ENCODE data around the gene EGR1. TPM values are rescaled to one million over a fixed set of nuclear protein-coding genes. Genes with fewer than 3 reads are reported as not detected.

The EGR1 gene
- total RNA-seq, 1 donor from 2014 or later, result 21.4 TPM

DNA sequence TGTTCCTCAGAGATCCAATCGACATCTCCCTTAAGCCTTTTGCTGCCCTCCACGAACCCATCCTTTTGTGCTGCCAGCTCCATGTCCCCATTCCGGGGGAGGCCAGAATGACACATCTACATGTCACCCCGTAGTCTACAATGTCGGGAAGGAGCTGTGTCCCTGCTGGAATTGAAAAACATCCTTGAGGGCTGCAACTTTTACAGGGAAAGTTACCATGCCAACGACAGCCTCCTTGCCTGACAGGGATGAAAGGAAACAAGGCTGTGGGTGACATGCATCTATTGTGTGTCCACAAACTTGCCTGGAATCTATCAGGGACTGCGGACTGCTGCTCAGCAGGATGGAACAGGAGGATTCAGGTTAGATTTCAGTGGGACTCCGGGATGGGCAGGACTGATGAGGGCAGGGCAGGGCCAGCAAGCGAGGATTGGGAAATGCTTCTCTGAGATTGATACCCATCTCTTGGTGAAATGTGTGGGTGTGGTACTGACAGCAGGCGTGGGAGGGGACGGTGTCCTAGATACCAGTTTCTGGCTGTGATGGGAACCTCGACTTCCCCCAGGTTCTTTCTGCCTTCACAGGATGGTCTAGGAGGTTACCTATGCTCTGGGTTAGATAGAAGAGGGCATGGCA is 25.5 kb downstream of the EGR1 start:
- no peak overlapping the region for H3K27ac ChIP-seq (ENCODE audit: low read depth, low read length)
- H3K9me3 ChIP-seq (ENCODE audit: control insufficient read depth in 3 of 3, low read length in 3 of 3), result no peaks in the 10 kb centered on the region
- H3K4me3 ChIP-seq (ENCODE audit: low read length in 3 of 3), result peak overlapping the region in 1 of 3 donors; percentile 71
- H3K9ac ChIP-seq (ENCODE audit: low read depth in 1 of 3, low read length in 3 of 3), result peak overlapping the region in 1 of 3 donors; percentile 70
- H3K4me1 ChIP-seq (ENCODE audit: control insufficient read depth in 3 of 3, insufficient read depth in 3 of 3, low read length in 3 of 3), result peaks cover 20 to 33% (median 27%) of the 10 kb centered on the region in 3 donors
- no peaks in the 10 kb centered on the region for H3K36me3 ChIP-seq (ENCODE audit: control insufficient read depth in 3 of 3, insufficient read depth in 3 of 3, low read length in 3 of 3)
- peaks cover 8 to 40% (median 34%) of the 10 kb centered on the region in 3 donors for H3K27me3 ChIP-seq (ENCODE audit: control insufficient read depth in 3 of 3, insufficient read depth in 3 of 3, low read length in 3 of 3)

DNA sequence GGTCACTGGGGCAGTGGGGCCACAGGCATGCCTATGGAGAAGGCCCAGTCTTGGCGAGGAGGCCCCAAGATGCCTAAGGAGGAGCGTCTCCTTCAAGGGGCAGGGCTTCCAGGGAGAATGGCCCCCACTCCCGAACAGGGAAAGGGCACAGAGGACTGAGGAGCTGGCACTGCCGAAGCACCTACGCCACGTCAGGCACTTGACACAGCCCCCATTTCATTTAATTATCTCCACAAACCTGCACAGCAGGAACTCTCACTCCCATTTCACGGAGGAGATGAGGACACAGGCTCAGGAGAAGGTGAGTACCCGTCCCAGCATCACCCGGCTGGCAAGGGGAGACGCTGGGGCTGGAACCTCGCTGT is 26.0 kb downstream of the EGR1 start:
- no peak overlapping the region for H3K27ac ChIP-seq (ENCODE audit: low read depth, low read length)

DNA sequence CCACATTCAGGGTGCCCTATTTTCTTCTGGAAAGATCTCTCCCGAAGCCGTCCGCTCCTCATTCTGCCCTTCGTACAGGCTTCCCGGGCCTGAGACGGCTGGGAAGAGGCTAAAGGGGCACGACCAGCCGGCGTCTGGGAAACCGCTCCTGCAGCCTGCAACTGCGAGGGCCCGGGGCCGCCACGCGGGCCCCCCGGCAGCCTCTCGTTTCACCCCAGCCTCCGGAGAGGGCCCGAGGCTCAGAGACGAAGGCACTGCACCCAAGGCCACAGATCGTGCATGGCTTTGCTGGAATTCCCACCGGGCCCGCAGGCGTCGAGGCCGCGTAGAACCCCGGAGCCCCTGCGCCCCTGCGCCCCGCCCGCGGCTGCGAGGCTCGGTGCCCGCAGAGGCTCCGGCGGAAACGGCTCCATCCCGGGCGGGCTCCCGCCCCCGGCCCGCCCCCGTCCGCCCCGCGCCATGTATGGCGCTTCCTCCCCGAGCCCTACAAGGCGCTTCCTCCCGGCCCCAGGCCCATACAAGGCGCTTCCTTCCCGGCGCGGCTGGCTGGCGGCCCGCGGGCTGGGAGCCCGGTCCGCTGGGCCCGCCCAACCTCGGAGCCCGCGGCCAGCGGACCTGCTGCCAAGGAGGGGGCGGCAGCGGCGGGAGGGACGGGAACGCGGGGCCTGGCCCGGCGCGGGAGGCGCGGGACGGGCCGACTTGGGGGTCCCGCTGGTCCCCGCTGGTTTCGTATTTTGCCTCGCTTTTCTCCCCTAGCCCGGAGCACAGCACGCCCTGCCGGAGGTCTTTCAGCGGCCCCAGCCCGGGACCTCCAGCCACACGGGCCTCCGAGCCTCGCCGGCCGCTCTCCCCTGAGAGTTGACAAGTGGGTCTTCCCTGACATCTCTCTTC is 26.6 kb downstream of the EGR1 start:
- Histone ChIP-seq H3K9ac (ENCODE audit: low read depth in 1 of 3, low read length in 3 of 3) (peak overlapping the region; percentile 59 to 81 (median 78)), H3K4me1 (ENCODE audit: control insufficient read depth in 3 of 3, insufficient read depth in 3 of 3, low read length in 3 of 3) (peaks cover 20 to 33% (median 27%) of the 10 kb centered on the region in 3 donors), H3K27me3 (ENCODE audit: control insufficient read depth in 3 of 3, insufficient read depth in 3 of 3, low read length in 3 of 3) (peaks cover 8 to 40% (median 34%) of the 10 kb centered on the region in 3 donors), H3K36me3 (ENCODE audit: control insufficient read depth in 3 of 3, insufficient read depth in 3 of 3, low read length in 3 of 3) (no peaks in the 10 kb centered on the region), H3K9me3 (ENCODE audit: control insufficient read depth in 3 of 3, low read length in 3 of 3) (no peaks in the 10 kb centered on the region), H3K4me3 (ENCODE audit: low read length in 3 of 3) (peak overlapping the region; percentile 71 to 76 (median 72)), H3K27ac (ENCODE audit: low read depth, low read length) (peak overlapping the region; percentile 64)

More for the DNA sequence above, 26.0 kb downstream of the EGR1 start:
- Histone ChIP-seq H3K4me3 (ENCODE audit: low read length in 3 of 3) (peak overlapping the region; percentile 52 to 72 (median 71)), H3K9me3 (ENCODE audit: control insufficient read depth in 3 of 3, low read length in 3 of 3) (no peaks in the 10 kb centered on the region), H3K36me3 (ENCODE audit: control insufficient read depth in 3 of 3, insufficient read depth in 3 of 3, low read length in 3 of 3) (no peaks in the 10 kb centered on the region), H3K27me3 (ENCODE audit: control insufficient read depth in 3 of 3, insufficient read depth in 3 of 3, low read length in 3 of 3) (peaks cover 8 to 40% (median 34%) of the 10 kb centered on the region in 3 donors), H3K9ac (ENCODE audit: low read depth in 1 of 3, low read length in 3 of 3) (peak overlapping the region in 2 of 3 donors; percentile 53 to 70), H3K4me1 (ENCODE audit: control insufficient read depth in 3 of 3, insufficient read depth in 3 of 3, low read length in 3 of 3) (peaks cover 20 to 33% (median 27%) of the 10 kb centered on the region in 3 donors)

DNA sequence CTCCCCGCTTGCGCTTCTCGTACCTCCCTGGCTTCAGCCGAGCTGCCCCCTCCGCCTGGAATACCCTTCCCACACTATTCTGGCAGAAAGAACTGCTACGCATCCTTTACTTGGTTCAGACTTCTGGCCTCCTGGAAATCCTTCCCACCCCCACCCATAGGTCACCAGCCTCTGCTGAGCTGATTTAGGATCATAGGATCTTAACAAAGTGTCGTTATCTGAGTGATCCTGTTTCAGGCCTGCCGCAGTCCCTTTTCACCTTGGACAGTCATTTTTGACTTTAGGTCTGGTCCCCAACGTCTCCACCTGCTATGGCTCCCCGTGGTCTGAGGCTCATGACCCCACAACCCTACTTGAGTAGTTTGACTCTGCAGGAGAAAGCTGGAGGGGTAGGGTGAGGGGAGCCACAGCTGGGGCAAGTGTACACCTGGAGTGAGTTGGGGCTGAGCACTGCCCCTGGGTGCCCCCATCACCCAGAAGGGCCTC is 27.3 kb downstream of the EGR1 start:
- H3K4me1 ChIP-seq (ENCODE audit: control insufficient read depth in 3 of 3, insufficient read depth in 3 of 3, low read length in 3 of 3), result peaks cover 20 to 33% (median 27%) of the 10 kb centered on the region in 3 donors
- peak overlapping the region; percentile 64 for H3K27ac ChIP-seq (ENCODE audit: low read depth, low read length)
- peak overlapping the region; percentile 59 to 81 (median 78) for H3K9ac ChIP-seq (ENCODE audit: low read depth in 1 of 3, low read length in 3 of 3)
- H3K27me3 ChIP-seq (ENCODE audit: control insufficient read depth in 3 of 3, insufficient read depth in 3 of 3, low read length in 3 of 3), result peaks cover 8 to 40% (median 34%) of the 10 kb centered on the region in 3 donors
- no peaks in the 10 kb centered on the region for H3K36me3 ChIP-seq (ENCODE audit: control insufficient read depth in 3 of 3, insufficient read depth in 3 of 3, low read length in 3 of 3)
- H3K9me3 ChIP-seq (ENCODE audit: control insufficient read depth in 3 of 3, low read length in 3 of 3), result no peaks in the 10 kb centered on the region
- peak overlapping the region; percentile 60 to 76 (median 72) for H3K4me3 ChIP-seq (ENCODE audit: low read length in 3 of 3)

DNA sequence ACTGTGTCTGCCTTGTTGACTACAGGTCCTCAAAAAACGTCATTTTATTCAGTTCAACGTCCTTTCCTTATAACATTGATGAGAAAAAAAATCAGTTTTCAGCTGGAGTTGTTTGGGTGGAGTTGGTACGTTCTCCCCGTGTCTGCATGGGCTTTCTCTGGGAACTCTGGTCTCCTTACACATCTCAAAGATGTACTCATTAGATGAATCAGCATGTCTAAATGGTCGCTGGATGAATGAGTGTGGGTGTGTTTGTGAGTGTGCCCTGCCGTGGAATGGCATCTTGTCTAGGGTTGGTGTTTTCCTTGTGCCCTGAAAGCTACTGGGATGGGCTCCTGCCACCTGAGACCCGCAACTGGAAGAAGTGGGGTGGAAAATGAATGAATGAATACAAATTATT is 30.1 kb downstream of the EGR1 start:
- H3K4me3 ChIP-seq (ENCODE audit: low read length in 3 of 3), result no peak overlapping the region
- peaks cover 8 to 13% (median 11%) of the 10 kb centered on the region in 3 donors for H3K27me3 ChIP-seq (ENCODE audit: control insufficient read depth in 3 of 3, insufficient read depth in 3 of 3, low read length in 3 of 3)
- no peak overlapping the region for H3K9ac ChIP-seq (ENCODE audit: low read depth in 1 of 3, low read length in 3 of 3)
- H3K4me1 ChIP-seq (ENCODE audit: control insufficient read depth in 3 of 3, insufficient read depth in 3 of 3, low read length in 3 of 3), result peaks cover 18 to 26% (median 22%) of the 10 kb centered on the region in 3 donors
- no peak overlapping the region for H3K27ac ChIP-seq (ENCODE audit: low read depth, low read length)
- no peaks in the 10 kb centered on the region for H3K9me3 ChIP-seq (ENCODE audit: control insufficient read depth in 3 of 3, low read length in 3 of 3)
- no peaks in the 10 kb centered on the region for H3K36me3 ChIP-seq (ENCODE audit: control insufficient read depth in 3 of 3, insufficient read depth in 3 of 3, low read length in 3 of 3)

DNA sequence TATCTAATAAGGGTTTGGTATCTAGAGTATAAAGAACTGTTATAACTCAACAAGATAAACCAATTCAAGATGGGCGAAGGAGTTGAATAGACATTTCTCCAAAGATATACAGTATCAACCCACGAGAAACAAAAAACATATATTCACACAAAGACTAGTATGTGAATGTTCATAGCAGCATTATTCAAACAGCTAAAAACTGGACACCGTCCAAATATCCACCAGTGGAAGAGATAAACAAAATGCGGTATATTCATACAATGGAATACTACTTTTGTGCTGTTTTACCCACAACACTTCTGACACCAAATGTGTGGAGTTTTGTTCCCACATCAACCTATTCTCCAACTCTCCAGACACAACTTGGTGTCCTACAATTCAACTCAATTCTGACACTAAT is 33.1 kb downstream of the EGR1 start:
- no peaks in the 10 kb centered on the region for H3K9me3 ChIP-seq (ENCODE audit: control insufficient read depth in 3 of 3, low read length in 3 of 3)
- H3K27me3 ChIP-seq (ENCODE audit: control insufficient read depth in 3 of 3, insufficient read depth in 3 of 3, low read length in 3 of 3), result no peaks in the 10 kb centered on the region
- H3K9ac ChIP-seq (ENCODE audit: low read depth in 1 of 3, low read length in 3 of 3), result no peak overlapping the region
- no peak overlapping the region for H3K27ac ChIP-seq (ENCODE audit: low read depth, low read length)
- peaks cover 0 to 10% (median 10%) of the 10 kb centered on the region in 3 donors for H3K4me1 ChIP-seq (ENCODE audit: control insufficient read depth in 3 of 3, insufficient read depth in 3 of 3, low read length in 3 of 3)
- H3K36me3 ChIP-seq (ENCODE audit: control insufficient read depth in 3 of 3, insufficient read depth in 3 of 3, low read length in 3 of 3), result no peaks in the 10 kb centered on the region
- H3K4me3 ChIP-seq (ENCODE audit: low read length in 3 of 3), result no peak overlapping the region

DNA sequence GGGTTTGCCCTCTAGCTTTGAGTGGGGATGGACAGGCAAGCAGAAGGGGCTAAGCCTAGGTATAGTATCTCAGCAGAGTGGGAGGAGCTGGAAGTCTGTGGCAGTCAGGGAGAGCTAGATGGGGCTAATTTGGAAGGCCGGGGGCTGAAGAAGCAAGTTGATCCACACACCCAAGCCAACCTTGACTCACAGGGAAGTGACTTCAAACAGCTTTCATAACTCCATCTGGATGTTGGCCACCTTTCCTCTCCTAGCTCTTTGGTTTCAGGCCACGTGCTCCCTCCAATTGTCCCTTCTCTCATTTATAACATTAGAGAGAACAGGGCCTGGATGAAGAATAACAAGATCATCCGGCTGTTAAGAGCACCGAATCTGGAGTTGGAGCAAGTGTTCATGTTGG is 36.8 kb downstream of the EGR1 start:
- Histone ChIP-seq H3K36me3 (ENCODE audit: control insufficient read depth in 3 of 3, insufficient read depth in 3 of 3, low read length in 3 of 3) (no peaks in the 10 kb centered on the region), H3K27me3 (ENCODE audit: control insufficient read depth in 3 of 3, insufficient read depth in 3 of 3, low read length in 3 of 3) (no peaks in the 10 kb centered on the region), H3K27ac (ENCODE audit: low read depth, low read length) (no peak overlapping the region), H3K4me3 (ENCODE audit: low read length in 3 of 3) (no peak overlapping the region), H3K9ac (ENCODE audit: low read depth in 1 of 3, low read length in 3 of 3) (no peak overlapping the region), H3K9me3 (ENCODE audit: control insufficient read depth in 3 of 3, low read length in 3 of 3) (no peaks in the 10 kb centered on the region), H3K4me1 (ENCODE audit: control insufficient read depth in 3 of 3, insufficient read depth in 3 of 3, low read length in 3 of 3) (peaks cover 9 to 27% (median 18%) of the 10 kb centered on the region in 3 donors)

DNA sequence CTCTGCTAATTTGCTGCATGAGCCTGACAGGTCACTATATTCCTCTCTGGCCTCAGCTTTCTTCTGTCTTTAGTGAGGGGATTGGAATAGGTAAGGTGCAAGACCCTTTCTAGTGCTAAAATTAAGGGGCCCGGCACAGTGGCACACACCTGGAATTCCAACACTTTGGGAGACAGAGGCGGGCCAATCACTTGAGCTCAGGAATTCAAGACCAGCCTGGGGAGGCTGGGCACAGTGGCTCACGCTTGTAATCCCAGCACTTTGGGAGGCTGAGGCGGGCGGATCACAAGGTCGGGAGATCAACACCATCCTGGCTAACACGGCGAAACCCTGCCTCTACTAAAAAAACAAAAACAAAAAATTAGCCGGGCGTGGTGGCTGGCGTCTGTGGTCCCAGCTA is 37.2 kb downstream of the EGR1 start:
- H3K9me3 ChIP-seq (ENCODE audit: control insufficient read depth in 3 of 3, low read length in 3 of 3), result no peaks in the 10 kb centered on the region
- H3K27me3 ChIP-seq (ENCODE audit: control insufficient read depth in 3 of 3, insufficient read depth in 3 of 3, low read length in 3 of 3), result no peaks in the 10 kb centered on the region
- no peak overlapping the region for H3K27ac ChIP-seq (ENCODE audit: low read depth, low read length)
- peaks cover 9 to 27% (median 18%) of the 10 kb centered on the region in 3 donors for H3K4me1 ChIP-seq (ENCODE audit: control insufficient read depth in 3 of 3, insufficient read depth in 3 of 3, low read length in 3 of 3)
- peaks cover 0 to 2% (median 2%) of the 10 kb centered on the region in 3 donors for H3K36me3 ChIP-seq (ENCODE audit: control insufficient read depth in 3 of 3, insufficient read depth in 3 of 3, low read length in 3 of 3)
- no peak overlapping the region for H3K4me3 ChIP-seq (ENCODE audit: low read length in 3 of 3)
- no peak overlapping the region for H3K9ac ChIP-seq (ENCODE audit: low read depth in 1 of 3, low read length in 3 of 3)

DNA sequence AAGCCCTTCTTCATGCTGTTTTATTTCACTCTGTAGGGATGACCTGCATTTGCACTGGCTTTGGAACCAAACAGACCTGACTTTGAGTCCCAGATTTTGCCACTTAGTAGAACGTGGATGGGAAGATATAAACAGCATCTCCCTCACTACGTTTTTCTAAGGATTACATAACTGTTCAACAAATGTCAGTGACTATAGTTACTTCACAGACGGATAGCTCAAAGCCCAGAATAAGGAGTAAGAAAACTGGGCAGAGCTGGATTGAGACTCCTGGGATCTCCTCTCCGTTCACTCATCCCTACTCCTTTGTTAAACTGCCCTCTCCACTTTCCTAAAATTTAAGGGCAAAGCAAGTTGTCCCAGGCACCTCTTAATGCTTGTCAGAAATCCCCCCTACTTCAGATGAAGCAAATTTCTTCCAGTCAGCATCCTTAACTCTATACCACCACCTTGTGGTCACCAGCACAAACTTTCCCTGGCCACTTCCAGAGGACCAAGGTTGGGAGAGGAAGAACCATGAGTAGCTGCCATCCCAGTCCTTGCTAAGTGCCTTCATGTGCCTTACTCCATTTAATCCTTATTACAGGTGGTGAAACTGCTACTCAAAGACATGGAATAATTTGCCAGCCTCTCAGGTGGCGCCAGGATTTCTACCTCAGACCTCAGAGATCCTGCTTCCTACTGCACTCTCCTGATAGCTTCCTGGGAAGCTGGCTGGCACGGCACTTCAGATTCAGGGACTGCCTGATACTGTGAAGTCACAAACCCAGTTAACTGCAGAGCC is 38.4 kb downstream of the EGR1 start:
- peaks cover 9 to 27% (median 18%) of the 10 kb centered on the region in 3 donors for H3K4me1 ChIP-seq (ENCODE audit: control insufficient read depth in 3 of 3, insufficient read depth in 3 of 3, low read length in 3 of 3)
- H3K9ac ChIP-seq (ENCODE audit: low read depth in 1 of 3, low read length in 3 of 3), result no peak overlapping the region
- H3K4me3 ChIP-seq (ENCODE audit: low read length in 3 of 3), result no peak overlapping the region
- H3K27ac ChIP-seq (ENCODE audit: low read depth, low read length), result no peak overlapping the region
- H3K27me3 ChIP-seq (ENCODE audit: control insufficient read depth in 3 of 3, insufficient read depth in 3 of 3, low read length in 3 of 3), result no peaks in the 10 kb centered on the region
- H3K36me3 ChIP-seq (ENCODE audit: control insufficient read depth in 3 of 3, insufficient read depth in 3 of 3, low read length in 3 of 3), result peaks cover 5 to 14% (median 10%) of the 10 kb centered on the region in 3 donors
- H3K9me3 ChIP-seq (ENCODE audit: control insufficient read depth in 3 of 3, low read length in 3 of 3), result no peaks in the 10 kb centered on the region

Measured in skeletal muscle tissue (tissue), 4 donors.